GM20431 (cell line): ENCODE measurements around the gene KDM4C.
"Not testable (repeated sequence)": the region's sequence is repeated elsewhere in the genome, so short reads cannot be mapped to it uniquely, and the experiment has no call there.

Experiments used
- in situ Hi-C: fragments of 300-500 bp; cut with MseI, MboI; formaldehyde crosslinking; loops from one replicate; pipeline ENCODE4 v1.15.0; 2020; ENCODE audit warnings: low sequenced_read_pairs; ENCODE audit not compliant: unreplicated experiment

Gene KDM4C

GRCh38 chr9:6757456-6758247 is at the start of gene KDM4C:
Gene KDM4C, plus strand, starts transcription at chr9:6757973. Its CDS starts 35,016 bp downstream, at chr9:6792989.
- in situ Hi-C loops = no loop called here

DNA sequence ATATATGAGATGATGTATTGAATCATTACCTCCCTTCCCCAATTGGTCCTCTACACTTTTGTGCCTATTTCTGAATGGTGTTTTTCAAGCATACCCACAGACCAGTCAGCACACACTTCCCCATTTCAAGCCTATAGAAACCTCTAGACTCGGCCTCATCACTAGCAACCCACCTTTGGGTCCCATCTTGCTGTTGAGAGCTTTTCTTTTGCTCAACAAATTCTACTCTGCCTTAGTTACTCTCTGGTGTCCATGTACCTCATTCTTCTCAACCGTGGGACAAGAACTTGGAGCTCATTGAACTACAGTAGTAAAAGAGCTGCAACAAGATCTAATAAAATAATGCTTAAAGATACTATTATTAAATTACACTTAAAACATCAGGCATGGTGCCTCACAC is 49.0 kb upstream of the KDM4C start:
- in situ Hi-C loops = no loop called here

DNA sequence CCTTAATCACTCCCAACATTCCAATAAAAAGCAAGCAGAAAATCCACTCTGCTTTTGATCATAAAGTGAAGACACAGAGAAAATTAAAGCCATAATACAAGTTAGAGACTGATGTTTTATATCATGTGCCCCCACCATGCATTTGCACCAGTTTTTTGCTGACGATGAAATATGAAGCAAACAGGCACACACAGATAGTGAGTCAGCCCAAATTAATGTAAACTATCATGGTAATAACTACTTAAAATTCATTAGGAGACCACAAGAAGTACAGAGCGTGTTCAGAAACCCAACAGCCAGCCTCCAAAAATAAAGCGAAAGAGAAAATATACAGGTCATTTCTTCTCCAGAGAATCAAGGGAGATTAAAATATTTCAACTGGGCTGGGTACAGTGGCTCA is 46.4 kb upstream of the KDM4C start:
- in situ Hi-C loops = no loop called here

GRCh38 chr9:6712041-6712440 is 45.7 kb upstream of the KDM4C start:
- in situ Hi-C loops = no loop called here

DNA sequence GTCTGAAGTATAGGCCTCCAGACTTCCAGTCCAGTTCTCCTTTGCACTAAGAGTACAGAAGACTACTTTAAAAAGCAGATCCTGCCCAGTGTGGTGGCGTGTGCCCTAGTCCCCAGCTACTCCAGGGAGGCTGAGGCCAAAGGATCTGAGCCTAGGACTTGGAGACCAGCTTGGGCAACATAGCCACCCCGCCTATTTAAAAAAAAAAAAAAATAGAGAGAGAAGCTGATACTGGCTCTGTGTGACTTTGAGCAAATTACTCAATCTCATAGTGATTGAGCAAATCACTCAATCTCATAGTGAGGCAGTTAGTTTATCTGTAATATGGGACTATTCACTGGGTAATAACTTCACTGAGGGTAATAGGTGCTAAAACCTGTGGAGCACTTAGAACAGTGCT is 43.6 kb upstream of the KDM4C start:
- in situ Hi-C loops = no loop called here

DNA sequence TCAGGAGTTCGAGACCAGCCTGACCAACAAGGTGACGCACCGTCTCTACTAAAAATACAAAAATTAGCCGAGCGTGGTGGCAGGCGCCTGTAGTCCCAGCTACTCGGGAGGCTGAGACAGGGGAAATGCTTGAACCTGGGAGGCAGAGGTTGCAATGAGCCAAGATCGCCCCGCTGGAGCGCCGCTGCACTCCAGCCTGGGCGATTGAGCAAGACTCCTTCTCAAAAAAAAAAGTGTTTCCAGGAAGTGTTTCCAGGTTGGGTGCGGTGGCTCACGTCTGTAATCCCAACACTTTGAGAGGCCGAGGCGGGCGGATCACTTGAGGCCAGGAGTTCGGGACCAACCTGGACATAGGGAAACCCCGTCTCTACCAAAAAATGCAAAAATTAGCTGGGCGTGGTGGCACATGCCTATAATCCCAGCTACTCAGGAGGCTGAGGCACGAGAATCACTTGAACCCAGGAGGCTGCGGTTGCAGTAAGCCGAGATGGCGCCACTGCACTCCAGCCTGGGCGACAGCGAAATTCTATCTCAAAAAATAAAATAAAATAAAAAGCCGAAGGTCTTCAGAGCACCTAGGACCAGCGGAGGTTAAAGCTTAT is 42.5 kb upstream of the KDM4C start:
- in situ Hi-C loops = not testable (repeated sequence)

- in situ Hi-C loops = no loop called here
Observed at GRCh38 chr9:6715755-6716643, 41.8 kb upstream of the KDM4C start.

GRCh38 chr9:6716766-6717165 is 41.0 kb upstream of the KDM4C start:
- in situ Hi-C loops = no loop called here

DNA sequence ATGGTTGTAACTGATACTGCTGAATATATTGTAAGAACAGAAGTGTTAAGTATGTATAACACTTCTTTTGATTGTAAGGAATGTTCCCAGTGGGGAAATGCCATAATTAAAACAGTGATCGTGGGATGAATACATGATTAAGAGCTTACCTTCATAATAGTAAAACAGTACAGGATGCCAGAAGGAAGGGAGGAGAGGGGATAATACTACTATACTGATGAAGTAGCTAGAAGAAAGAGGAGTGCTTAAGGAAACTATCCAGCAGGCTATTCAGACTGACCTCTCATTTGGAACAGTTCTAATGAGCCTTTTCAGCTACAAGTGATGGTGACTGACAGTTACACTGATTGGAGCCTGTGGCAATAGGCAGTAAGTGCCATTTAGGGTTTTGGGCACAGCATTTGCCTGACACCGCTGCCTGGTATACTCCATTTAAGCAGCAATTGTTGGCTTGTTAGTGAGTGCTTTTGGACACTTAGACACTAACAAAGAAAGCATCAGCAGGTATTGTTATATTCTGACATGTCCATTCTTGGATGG is 33.8 kb upstream of the KDM4C start:
- in situ Hi-C loops = no loop called here

- in situ Hi-C loops = no loop called here
Observed at GRCh38 chr9:6733257-6733656, 24.5 kb upstream of the KDM4C start.

- in situ Hi-C loops = no loop called here
Observed at GRCh38 chr9:6733831-6734230, 23.9 kb upstream of the KDM4C start.

DNA sequence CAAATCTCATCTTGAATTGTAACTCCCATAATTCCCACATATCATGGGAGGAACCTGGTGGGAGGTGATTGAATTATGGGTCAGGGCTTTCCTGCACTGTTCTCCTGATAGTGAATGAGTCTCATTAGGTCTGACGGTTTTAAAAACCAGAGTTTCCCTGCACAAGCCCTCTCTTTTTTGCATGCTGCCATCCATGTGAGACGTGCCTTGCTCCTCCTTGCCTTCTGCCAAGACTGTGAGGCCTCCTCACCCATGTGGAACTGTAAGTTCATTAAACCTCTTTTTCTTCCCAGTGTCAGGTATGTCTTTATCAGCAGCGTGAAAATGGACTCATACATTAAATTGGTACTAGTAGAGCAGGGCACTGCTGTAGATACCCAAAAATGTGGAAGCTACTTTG is 22.4 kb upstream of the KDM4C start:
- in situ Hi-C loops = no loop called here

- in situ Hi-C loops = no loop called here
Observed at GRCh38 chr9:6739218-6739617, 18.6 kb upstream of the KDM4C start.

- in situ Hi-C loops = not testable (repeated sequence)
Observed at GRCh38 chr9:6748861-6749260, 8.9 kb upstream of the KDM4C start.

DNA sequence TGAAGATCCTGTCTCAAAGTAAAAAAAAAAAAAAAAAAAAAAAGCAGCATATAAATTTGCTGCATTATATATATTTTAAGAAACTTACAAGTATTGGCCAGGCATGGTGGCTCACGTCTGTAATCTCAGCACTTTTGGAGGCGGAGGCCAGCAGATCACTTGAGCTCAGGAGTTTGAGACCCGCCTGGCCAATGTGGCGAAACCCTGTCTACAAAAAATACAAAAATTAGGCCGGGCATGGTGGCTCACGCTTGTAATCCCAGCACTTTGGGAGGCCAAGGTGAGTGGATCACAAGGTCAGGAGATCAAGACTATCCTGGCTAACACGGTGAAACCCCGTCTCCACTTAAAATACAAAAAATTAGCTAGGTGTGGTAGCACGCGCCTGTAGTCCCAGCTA is 2.9 kb upstream of the KDM4C start:
- in situ Hi-C loops = not testable (repeated sequence)

- in situ Hi-C loops = no loop called here
Observed at GRCh38 chr9:6757132-6757455, 679 bp upstream of the KDM4C start.

DNA sequence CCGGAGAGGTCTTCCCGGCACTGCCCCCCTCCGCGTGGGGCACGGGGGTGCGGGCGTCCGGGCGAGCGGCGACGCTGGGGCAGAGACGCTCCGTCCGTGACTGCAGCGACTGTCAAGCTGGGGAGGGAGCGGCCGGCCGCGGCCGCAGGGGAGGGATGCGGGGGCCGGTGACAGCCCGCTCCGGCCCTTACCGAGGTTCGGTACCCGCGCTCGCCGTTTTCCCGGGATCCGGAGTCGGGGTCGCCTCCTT is 400 bp downstream of the KDM4C start:
- in situ Hi-C loops = no loop called here

DNA sequence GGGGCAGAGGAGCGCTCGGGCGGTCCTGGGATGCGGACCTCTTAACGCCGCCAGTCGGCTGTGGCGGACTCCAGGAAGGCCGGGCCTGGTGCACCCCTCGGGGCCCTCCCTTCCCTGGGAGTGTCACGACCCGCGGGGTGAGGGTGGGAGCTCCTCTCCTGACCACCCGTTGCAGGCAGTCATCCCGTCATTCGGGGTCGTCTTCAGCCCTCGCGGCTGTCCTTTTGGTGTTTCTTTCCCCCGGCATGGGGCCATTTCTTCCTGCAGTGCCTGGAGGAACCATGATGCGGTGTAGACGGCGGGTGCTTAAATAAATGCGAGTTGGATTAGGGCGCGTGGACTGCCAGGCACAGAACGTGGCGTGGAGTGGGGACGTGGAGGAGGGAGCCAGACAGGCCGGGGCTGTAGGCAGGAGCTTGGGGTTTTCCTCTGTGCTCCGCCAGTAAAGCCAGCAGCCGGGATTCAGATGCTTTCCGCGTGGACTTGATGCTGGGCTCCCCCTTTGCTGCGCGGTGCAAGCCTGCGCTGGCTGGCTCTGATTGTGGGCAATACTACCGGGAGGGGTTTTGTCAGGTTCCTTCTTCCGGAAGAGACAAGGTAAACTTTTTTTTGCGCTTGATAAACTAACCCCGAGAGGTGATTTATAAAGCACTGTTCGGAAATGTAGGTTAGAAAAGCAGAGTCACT is 868 bp downstream of the KDM4C start:
- in situ Hi-C loops = no loop called here

- in situ Hi-C loops = no loop called here
Observed at GRCh38 chr9:6759185-6759977, 1.6 kb downstream of the KDM4C start.

GRCh38 chr9:6761306-6761705 is 3.5 kb downstream of the KDM4C start:
- in situ Hi-C loops = no loop called here
